Kidney (tissue), 14 donors: ENCODE results near the gene KRTAP5-8. TPM values are rescaled to one million over a fixed set of nuclear protein-coding genes. Genes with fewer than 3 reads are reported as not detected.
"Not testable (repeated sequence)": the region's sequence is repeated elsewhere in the genome, so short reads cannot be mapped to it uniquely, and the experiment has no call there.

Source experiments
- DNase-seq, 5 donors: peaks; one replicate each; pipeline ENCODE4 v3.0.0-alpha.2; 2013 to 2020
- FAIRE-seq: peaks from 2 replicates; lab custom pipeline; 2012; peaks lifted over from hg19 to GRCh38; lab: Jason Lieb, UNC
- H3K27ac ChIP-seq, 2 donors: one replicate each; pipeline ENCODE4 v1.7.0; 2013; ENCODE audit warnings: low read depth in 2 of 2, low read length in 2 of 2, inconsistent platforms in 1 of 2
- H3K27me3 ChIP-seq: one replicate; pipeline ENCODE4 v1.7.1; 2013; ENCODE audit warnings: low read length, inconsistent platforms; ENCODE audit not compliant: control insufficient read depth, insufficient read depth
- H3K36me3 ChIP-seq, 3 donors: one replicate each; pipeline versions ENCODE4 v1.7.0 to v1.7.1; 2013; ENCODE audit warnings: low read length in 3 of 3, control low read depth in 1 of 3, inconsistent platforms in 1 of 3; ENCODE audit not compliant: insufficient read depth in 3 of 3, control insufficient read depth in 2 of 3
- H3K4me1 ChIP-seq, 3 donors: one replicate each; pipeline versions ENCODE4 v1.7.0 to v1.7.1; 2013; ENCODE audit warnings: low read length in 3 of 3, inconsistent platforms in 1 of 3, low read depth in 1 of 3; ENCODE audit not compliant: control insufficient read depth in 2 of 3, insufficient read depth in 2 of 3
- H3K4me3 ChIP-seq, 3 donors: one replicate each; pipeline versions ENCODE4 v1.7.0 to v1.8.1; 2013; ENCODE audit warnings: low read length in 3 of 3, control low read depth in 1 of 3, inconsistent platforms in 1 of 3
- H3K9ac ChIP-seq, 3 donors: one replicate each; pipeline versions ENCODE4 v1.7.0 to v1.7.1; 2013; ENCODE audit warnings: low read length in 3 of 3, control low read depth in 1 of 3, inconsistent platforms in 1 of 3
- H3K9me3 ChIP-seq, 3 donors: one replicate each; pipeline versions ENCODE4 v1.7.0 to v1.7.1; 2013; ENCODE audit warnings: low read length in 3 of 3, control low read depth in 1 of 3, inconsistent platforms in 1 of 3; ENCODE audit not compliant: control insufficient read depth in 2 of 3, insufficient read depth in 1 of 3
- CTCF ChIP-seq: IDR thresholded peaks from 3 replicates; pipeline ENCODE4 v1.5.1; 2012; ENCODE audit warnings: mild to moderate bottlenecking, moderate library complexity, borderline replicate concordance; ENCODE audit not compliant: insufficient read depth; ENCODE audit errors: extremely low read depth
- intact Hi-C: fragments of 100-400 bp; cut with DNase I; formaldehyde crosslinking; loops from one replicate; pipeline ENCODE4 v1.11.1; 2022
- polyA plus RNA-seq: library from polyadenylated mRNA; stranded (reverse); fragments of 350-450 nt; fragmentation: Illumina TruSeq; extraction: RNeasy Lipid Tissue Mini Kit (QIAGEN cat#74804); gene quantifications from one replicate; pipeline ENCODE4 v1.2.3, GENCODE V29; 2014; ENCODE audit warnings: low read depth, low replicate concordance; ENCODE audit not compliant: insufficient read depth
- total RNA-seq: library from RNA; stranded (reverse); fragmentation: NEBNext Ultra II Directional; extraction: Animal tissue kit (Norgen Biotek cat#: 25700); gene quantifications from one replicate; pipeline ENCODE4 v1.2.1, GENCODE V29; 2021
- donor health status: control.
- donor health status: control.
- donor health status: control.
- donor health status: control.
- donor health status: control.
- donor health status: DM: yes; HTN: yes; CAD: no.
- donor health status: Normal renal cell carcinoma (clear cell type).

KRTAP5-8 gene
- total and polyA plus RNA-seq, 2 donors from 2014 or later = 0.35 to 1.8 TPM

DNA sequence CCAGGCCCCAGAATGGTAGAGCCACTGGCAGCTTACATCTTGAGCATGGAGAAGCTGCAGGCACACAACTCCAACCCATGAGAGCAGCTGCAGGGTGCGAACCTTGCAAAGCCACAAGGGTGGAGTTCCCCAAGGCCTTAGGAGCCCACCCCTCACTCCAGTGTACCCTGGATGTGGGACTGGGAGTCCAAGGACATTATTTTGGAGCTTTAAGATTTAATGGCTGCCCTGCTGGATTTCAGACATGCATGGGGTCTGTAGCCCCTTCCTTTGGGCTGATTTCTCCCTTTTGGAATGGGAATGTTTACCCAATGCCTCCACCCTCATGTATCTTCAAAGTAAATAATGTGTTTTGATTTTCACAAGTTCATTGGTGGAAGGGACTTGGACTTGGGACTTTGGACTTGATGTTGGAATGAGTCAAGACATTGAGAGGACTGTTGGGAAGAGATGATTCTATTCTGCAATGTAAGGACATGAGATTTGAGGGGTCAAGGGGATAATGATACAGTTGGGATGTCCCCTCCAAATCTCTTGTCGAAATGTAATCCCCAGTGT, 11.8 kb upstream of the KRTAP5-8 start:
- Histone ChIP-seq H3K36me3 (no peaks in the 10 kb centered on the region), H3K27ac (no peak overlapping the region), H3K4me3 (no peak overlapping the region), H3K9me3 (no peaks in the 10 kb centered on the region), H3K9ac (no peak overlapping the region), H3K27me3 (no peaks in the 10 kb centered on the region), H3K4me1 (no peaks in the 10 kb centered on the region)
- intact Hi-C loops = no loop called here
- DNase-seq (no peak), FAIRE-seq (no peak)
- TF ChIP-seq CTCF = no peak

DNA sequence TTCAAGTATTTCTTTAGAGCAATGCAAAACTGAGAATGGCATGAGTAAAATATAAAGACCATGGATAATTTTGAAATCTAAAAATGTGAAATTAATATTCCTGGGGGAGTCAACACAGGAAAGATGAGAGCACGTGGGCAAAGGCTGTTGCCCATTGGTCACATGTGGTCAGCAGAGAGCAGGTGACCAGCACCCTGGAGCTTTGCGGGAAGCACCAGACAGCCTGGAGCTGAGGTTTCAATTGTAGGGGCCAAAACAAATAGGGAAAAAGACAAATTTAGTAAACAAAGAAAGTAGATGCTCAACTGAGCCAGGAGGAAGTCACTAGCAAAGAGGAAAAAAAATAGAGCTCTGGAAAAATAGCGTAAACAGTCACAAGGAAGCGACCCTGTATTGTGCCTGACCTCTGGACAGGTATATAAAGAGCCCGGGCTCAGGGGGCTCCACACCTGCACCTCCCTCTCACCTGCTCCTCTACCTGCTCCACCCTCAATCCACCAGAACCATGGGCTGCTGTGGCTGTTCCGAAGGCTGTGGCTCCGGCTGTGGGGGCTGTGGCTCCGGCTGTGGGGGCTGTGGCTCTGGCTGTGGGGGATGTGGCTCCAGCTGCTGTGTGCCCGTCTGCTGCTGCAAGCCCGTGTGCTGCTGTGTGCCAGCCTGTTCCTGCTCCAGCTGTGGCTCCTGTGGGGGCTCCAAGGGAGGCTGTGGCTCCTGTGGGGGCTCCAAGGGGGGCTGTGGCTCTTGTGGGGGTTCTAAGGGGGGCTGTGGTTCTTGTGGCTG, 10.8 kb upstream of the KRTAP5-8 start, which contains the start of gene KRTAP5-7:
KRTAP5-7 (plus strand) TSS at position 472 of the 780 bp plus-strand sequence; CDS start at position 506, 34 bp downstream.
- H3K9me3 ChIP-seq, H3K9ac ChIP-seq, H3K36me3 ChIP-seq, H3K4me1 ChIP-seq, FAIRE-seq, H3K27me3 ChIP-seq, H3K27ac ChIP-seq, intact Hi-C loops, DNase-seq, H3K4me3 ChIP-seq: not testable (repeated sequence)

- H3K27ac ChIP-seq = no peak overlapping the region
- intact Hi-C loops = no loop called here
- TF ChIP-seq CTCF = no peak
Measured at GRCh38 chr11:71527576-71528210, 10.1 kb upstream of the KRTAP5-8 start.

GRCh38 chr11:71530602-71531001, 7.2 kb upstream of the KRTAP5-8 start:
- no peak overlapping the region for H3K9ac ChIP-seq
- H3K36me3 ChIP-seq = no peaks in the 10 kb centered on the region
- H3K4me1 ChIP-seq = peaks cover 0 to 5% (median 0%) of the 10 kb centered on the region in 3 donors
- peak in 3 of 5 donors; percentile 61 to 72 (median 65) for DNase-seq
- intact Hi-C loops = no loop called here
- no peak overlapping the region for H3K27ac ChIP-seq
- H3K9me3 ChIP-seq = no peaks in the 10 kb centered on the region
- FAIRE-seq = no peak
- H3K27me3 ChIP-seq = no peaks in the 10 kb centered on the region
- no peak overlapping the region for H3K4me3 ChIP-seq
- TF ChIP-seq CTCF = no peak

More at GRCh38 chr11:71527576-71528210, 10.1 kb upstream of the KRTAP5-8 start:
- H3K27me3 ChIP-seq = no peaks in the 10 kb centered on the region
- no peaks in the 10 kb centered on the region for H3K4me1 ChIP-seq
- no peak overlapping the region for H3K9ac ChIP-seq
- DNase-seq (no peak), FAIRE-seq (no peak)
- H3K9me3 ChIP-seq = no peaks in the 10 kb centered on the region
- H3K36me3 ChIP-seq = no peaks in the 10 kb centered on the region
- no peak overlapping the region for H3K4me3 ChIP-seq
